MM.1S (cell line): ENCODE results near the gene PRKAG2.

Source experiments
- EZH2 ChIP-seq: fragments of 300-600 bp; sonication (generic); optimal IDR thresholded peaks from 2 replicates; pipeline ENCODE3; 2017; ENCODE audit warnings: low read depth, mild to moderate bottlenecking, antibody characterized with exemption, low read length, mixed read lengths
- EZH2phosphoT487 ChIP-seq: fragments of 300-600 bp; sonication (generic); IDR thresholded peaks from 2 replicates; pipeline ENCODE4 v1.6.1; 2018; ENCODE audit warnings: antibody characterized with exemption, low read length
- TF ChIP-seq, protein P1 (sequence below): fragments of 300-600 bp; sonication (generic); IDR thresholded peaks from 2 replicates; pipeline ENCODE4 v1.5.1; 2016; ENCODE audit warnings: antibody characterized with exemption, low read length, mixed read lengths

DNA sequence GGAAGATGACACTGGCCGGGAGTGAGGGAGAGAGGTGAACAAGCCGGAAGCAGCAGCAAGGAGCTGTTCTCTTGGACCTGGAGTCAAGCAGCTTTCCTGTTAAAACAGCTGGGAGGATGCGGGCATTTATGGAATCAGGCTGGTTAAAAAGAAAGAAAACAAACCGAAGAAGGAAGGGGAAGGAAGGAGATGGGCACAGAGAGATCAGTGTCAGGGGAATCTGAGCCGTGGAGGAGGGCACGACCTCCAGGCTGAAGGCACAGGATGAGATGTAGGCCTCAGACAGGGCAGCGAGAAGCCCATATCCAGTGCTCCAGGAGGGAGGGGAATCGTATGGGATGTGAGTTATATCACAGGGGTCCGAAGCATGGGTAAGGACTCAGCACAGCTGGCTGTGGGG is 251.3 kb downstream of the PRKAG2 start:
- TF ChIP-seq, protein P1, sequence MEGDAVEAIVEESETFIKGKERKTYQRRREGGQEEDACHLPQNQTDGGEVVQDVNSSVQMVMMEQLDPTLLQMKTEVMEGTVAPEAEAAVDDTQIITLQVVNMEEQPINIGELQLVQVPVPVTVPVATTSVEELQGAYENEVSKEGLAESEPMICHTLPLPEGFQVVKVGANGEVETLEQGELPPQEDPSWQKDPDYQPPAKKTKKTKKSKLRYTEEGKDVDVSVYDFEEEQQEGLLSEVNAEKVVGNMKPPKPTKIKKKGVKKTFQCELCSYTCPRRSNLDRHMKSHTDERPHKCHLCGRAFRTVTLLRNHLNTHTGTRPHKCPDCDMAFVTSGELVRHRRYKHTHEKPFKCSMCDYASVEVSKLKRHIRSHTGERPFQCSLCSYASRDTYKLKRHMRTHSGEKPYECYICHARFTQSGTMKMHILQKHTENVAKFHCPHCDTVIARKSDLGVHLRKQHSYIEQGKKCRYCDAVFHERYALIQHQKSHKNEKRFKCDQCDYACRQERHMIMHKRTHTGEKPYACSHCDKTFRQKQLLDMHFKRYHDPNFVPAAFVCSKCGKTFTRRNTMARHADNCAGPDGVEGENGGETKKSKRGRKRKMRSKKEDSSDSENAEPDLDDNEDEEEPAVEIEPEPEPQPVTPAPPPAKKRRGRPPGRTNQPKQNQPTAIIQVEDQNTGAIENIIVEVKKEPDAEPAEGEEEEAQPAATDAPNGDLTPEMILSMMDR: no peak
- TF ChIP-seq EZH2 (no peak), EZH2phosphoT487 (no peak)
